HepG2 (cell line): Measurements from ENCODE around the gene IL21R. TPM values are rescaled to one million over a fixed set of nuclear protein-coding genes. Genes with fewer than 3 reads are reported as not detected.

Experiments
- ARID5B ChIP-seq: IDR thresholded peaks from 2 replicates; pipeline ENCODE4 v1.4.0; 2020; ENCODE audit warnings: mild to moderate bottlenecking, missing genetic modification reagents
- BORCS8-MEF2B ChIP-seq: sonication (generic); formaldehyde crosslinking; IDR thresholded peaks from 2 replicates; pipeline ENCODE4 v1.8.0; 2022; ENCODE audit warnings: mild to moderate bottlenecking, missing genetic modification reagents
- KLF11 ChIP-seq: IDR thresholded peaks from 2 replicates; pipeline ENCODE4 v1.6.1; 2016; ENCODE audit warnings: missing compliant biosample characterization
- MAF1 ChIP-seq: sonication (generic); formaldehyde crosslinking; IDR thresholded peaks from 2 replicates; pipeline ENCODE4 v1.5.0; 2020; ENCODE audit warnings: missing genetic modification reagents, borderline replicate concordance
- UBTF ChIP-seq: sonication (generic); formaldehyde crosslinking; IDR thresholded peaks from 2 replicates; pipeline ENCODE4 v1.4.0; 2020; ENCODE audit warnings: mild to moderate bottlenecking, missing genetic modification reagents
- ZFYVE20 ChIP-seq: sonication (generic); formaldehyde crosslinking; IDR thresholded peaks from 2 replicates; pipeline ENCODE4 v1.8.0; 2023; ENCODE audit warnings: low read depth, mild to moderate bottlenecking, moderate library complexity, missing genetic modification reagents, borderline replicate concordance
- ZNF124 ChIP-seq: sonication (generic); formaldehyde crosslinking; IDR thresholded peaks from 2 replicates; pipeline ENCODE4 v1.4.0; 2020; ENCODE audit warnings: missing genetic modification reagents
- ZNF260 ChIP-seq: sonication (generic); formaldehyde crosslinking; IDR thresholded peaks from 2 replicates; pipeline ENCODE4 v1.4.0; 2020; ENCODE audit warnings: missing genetic modification reagents, low read depth, mild to moderate bottlenecking, borderline replicate concordance
- ZNF513 ChIP-seq: sonication (generic); formaldehyde crosslinking; conservative IDR thresholded peaks from 2 replicates; pipeline ENCODE4 v1.5.0; 2020; ENCODE audit warnings: missing genetic modification reagents
- ZNF749 ChIP-seq: sonication (generic); formaldehyde crosslinking; IDR thresholded peaks from 2 replicates; pipeline ENCODE4 v1.8.0; 2022; ENCODE audit warnings: mild to moderate bottlenecking, missing genetic modification reagents, moderate library complexity, borderline replicate concordance
- polyA plus RNA-seq, 8 experiments: library from polyadenylated mRNA; depleted of rRNA in 3 of 8; stranded (reverse) in 7 of 8; unstranded in 1 of 8; fragments of >200 nt; fragmentation: Illumina TruSeq in 4 of 8; extraction: Trizol in 4 of 8; gene quantifications; 2 replicates each; pipeline versions ENCODE4 v1.2.1 to v1.2.3, GENCODE V29; 2011 to 2016; ENCODE audit warnings: low read depth in 4 of 8, missing spikeins in 1 of 8, mixed read lengths in 1 of 8; ENCODE audit not compliant: insufficient read depth in 1 of 8
- total RNA-seq, 5 experiments: library from RNA; depleted of rRNA; stranded (reverse); fragments of >200 nt; fragmentation: Illumina TruSeq; extraction: Trizol; gene quantifications; 2 replicates each; pipeline ENCODE4 v1.2.3, GENCODE V29; 2016; ENCODE audit warnings: low read depth in 1 of 5

IL21R gene
- total and polyA plus RNA-seq, 2 of the 13 experiments (the other 11 are each of a cell fraction or from before 2014, with no cell fraction given), result 0.49 to 0.64 TPM

GRCh38 chr16:27387724-27388123, 14.2 kb upstream of the IL21R start (continued):
- TF ChIP-seq UBTF (no peak), KLF11 (CRISPR knock-in tag) (no peak), ARID5B (CRISPR knock-in tag) (no peak), ZNF513 (CRISPR knock-in tag) (no peak), BORCS8-MEF2B (CRISPR knock-in tag) (no peak), ZFYVE20 (CRISPR knock-in tag) (no peak), ZNF749 (CRISPR knock-in tag) (no peak), ZNF260 (CRISPR knock-in tag) (no peak), MAF1 (CRISPR knock-in tag) (no peak), ZNF124 (CRISPR knock-in tag) (no peak)
